Inferior parietal cortex (tissue), 1 donor: ENCODE measurements around the gene ALDH1L1.
"Not testable (repeated sequence)": the region's sequence is repeated elsewhere in the genome, so short reads cannot be mapped to it uniquely, and the experiment has no call there.

Source experiments
- DNase-seq: peaks from one replicate; pipeline ENCODE4 v3.0.0-alpha.2; 2016; ENCODE audit errors: extremely low spot score

Gene ALDH1L1

GRCh38 chr3:126083511-126083912 lies 96.9 kb downstream of the ALDH1L1 start:
- no peak for DNase-seq

DNA sequence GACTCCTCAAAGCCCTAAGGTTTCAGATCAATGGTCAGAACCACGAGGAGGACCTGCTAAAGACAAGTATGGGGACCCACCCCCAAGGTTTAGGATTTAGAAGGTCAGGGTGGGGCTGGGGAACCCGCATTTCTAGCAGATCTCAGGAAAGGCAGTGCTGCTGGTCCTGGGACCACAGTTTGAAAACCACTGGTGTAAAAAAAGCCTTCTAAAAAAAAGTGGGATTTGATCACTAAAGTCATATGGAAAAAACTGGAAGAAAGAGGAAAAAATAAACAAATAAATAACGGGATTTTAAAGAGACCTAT lies 97.3 kb downstream of the ALDH1L1 start:
- DNase-seq: no peak

GRCh38 chr3:126082362-126083137 lies 97.8 kb downstream of the ALDH1L1 start:
- no peak for DNase-seq

- no peak for DNase-seq
Measured at GRCh38 chr3:126081618-126082361, 98.6 kb downstream of the ALDH1L1 start.

DNA sequence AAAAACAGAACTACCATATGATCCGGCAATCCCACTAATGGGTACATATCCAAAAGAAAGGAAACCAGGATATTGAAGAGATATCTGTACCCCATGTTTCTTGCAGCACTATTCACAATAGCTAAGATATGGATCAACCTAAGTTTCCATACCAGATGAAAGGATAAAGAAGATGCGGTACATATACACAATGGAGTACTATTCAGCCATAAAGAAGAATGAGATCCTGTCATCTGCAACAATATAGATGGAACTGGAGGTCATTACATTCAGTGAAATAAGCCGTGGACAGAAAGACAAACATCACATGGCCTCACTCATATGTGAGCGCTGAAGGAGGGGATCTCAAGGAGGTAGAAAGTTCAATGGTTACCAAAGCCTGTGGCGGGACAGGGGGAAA lies 99.4 kb downstream of the ALDH1L1 start:
- no peak for DNase-seq

- no peak for DNase-seq
Measured at GRCh38 chr3:126078866-126079265, 101.5 kb downstream of the ALDH1L1 start.

GRCh38 chr3:126077754-126078153 lies 102.6 kb downstream of the ALDH1L1 start:
- DNase-seq: no peak

- DNase-seq: no peak
Measured at GRCh38 chr3:126076140-126076539, 104.2 kb downstream of the ALDH1L1 start.

DNA sequence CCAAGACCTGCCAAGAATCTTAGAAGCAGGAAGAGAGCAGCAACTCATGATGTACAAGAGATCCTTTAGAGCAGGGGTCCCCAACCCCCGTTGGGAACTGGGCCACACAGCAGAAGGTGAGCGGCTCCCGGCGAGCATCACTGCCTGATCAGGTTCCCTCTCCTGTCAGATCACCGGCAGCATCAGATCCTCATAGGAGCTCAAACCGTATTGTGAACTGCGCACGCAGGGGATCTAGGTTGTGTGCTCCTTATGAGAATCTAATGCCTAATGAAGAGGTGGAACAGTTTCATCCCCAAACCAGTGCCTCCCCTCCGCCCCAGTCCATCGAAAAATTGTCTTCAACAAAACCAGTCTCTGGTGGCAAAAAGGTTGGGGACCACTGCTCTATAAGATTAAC lies 110.2 kb downstream of the ALDH1L1 start:
- DNase-seq: no peak

GRCh38 chr3:126067959-126068358 lies 112.4 kb downstream of the ALDH1L1 start:
- no peak for DNase-seq

DNA sequence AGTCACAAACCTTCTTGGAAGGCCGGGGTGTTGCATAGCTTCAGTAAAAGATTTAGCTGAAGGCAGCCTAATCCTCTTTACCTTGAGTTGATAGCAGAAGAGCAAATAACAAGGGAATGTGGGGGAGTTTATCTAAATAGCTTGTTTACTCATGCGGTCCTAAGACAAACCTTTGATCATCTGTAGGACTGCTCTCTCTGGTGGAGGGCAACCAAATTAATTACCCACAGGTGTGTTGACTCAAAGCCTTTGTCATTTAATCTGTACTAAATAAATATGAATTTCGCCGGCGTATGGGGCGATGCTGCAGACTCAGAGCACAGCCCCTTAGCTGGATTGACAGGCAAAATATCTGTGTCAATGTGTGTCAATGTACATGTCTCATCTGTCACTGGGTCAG lies 113.7 kb downstream of the ALDH1L1 start:
- DNase-seq: not testable (repeated sequence)

- DNase-seq: no peak
Measured at GRCh38 chr3:126065876-126066275, 114.5 kb downstream of the ALDH1L1 start.

DNA sequence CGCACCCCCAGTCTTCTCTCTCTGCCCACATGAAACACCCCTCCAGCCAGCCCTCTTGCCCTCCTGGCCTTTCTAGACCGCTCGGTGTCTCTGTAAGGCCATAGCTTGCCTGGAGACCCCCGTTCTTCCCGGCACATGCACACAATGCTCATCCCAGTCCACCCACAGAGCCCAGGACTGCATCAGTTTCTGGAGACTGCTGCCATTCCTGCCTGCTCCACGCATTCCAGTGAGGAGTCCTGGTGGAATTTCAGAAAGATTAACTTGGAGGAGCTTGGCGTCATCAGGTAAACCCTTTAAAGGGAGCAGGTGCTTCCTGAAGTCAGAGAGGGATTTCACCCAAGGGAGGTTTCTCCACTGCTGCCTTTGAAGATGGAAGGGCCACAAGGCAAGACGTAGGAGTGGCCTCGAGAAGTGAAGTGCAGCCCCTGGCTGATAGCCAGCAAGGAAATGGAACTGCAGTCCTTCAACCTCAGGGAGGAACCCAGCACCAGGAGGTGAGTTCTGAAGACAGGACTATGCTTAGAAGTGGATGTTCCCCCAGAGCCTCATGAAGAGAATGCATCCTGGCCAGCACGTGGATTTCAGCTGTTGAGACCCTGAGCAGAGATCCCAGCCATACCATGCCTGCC lies 115.6 kb downstream of the ALDH1L1 start:
- no peak for DNase-seq

- no peak for DNase-seq
Measured at GRCh38 chr3:126063358-126063965, 116.9 kb downstream of the ALDH1L1 start.

- DNase-seq: no peak
Measured at GRCh38 chr3:126061301-126062032, 118.9 kb downstream of the ALDH1L1 start.

DNA sequence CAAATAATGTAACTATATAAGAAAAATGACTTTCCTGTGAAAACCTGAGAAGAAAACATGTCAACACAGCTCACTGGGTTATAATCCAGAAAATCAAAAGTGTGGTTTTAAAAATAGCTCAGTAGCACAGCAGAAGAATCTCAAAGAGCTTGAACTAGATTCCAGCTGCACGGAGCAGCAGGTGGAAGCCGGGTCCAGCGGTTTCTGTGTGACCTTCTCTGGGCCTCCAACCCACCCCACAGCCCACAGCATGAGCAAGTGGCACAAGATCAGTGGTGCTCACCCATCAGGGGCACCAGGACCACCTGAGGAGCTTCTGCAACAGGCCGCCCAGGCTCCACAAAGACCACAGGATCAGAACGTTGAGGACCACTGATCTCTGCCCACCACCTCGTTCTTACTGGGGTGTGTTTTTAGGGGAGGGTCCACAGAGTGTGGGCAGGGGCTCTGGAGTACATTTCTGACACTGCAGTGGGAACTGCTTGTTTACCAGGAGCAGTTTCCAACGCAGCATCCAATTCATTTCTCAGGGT lies 119.7 kb downstream of the ALDH1L1 start:
- no peak for DNase-seq

- DNase-seq: no peak
Measured at GRCh38 chr3:126058666-126059065, 121.7 kb downstream of the ALDH1L1 start.

- no peak for DNase-seq
Measured at GRCh38 chr3:126057936-126058335, 122.5 kb downstream of the ALDH1L1 start.

DNA sequence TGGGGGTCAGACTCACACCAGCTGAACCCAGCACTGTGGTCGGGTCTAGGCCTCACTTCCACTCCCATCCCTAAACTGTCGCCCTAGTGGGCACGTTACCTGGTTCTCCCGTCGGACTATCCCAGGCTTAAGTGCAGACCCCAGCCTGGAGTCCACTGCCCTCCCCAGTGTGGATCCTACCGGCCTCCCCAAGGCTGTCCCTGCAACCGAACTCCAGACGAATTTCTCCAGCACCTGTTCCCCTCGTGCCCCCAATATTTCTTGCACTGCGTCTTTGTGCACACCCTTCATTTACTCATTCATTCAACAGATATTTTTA lies 122.9 kb downstream of the ALDH1L1 start:
- no peak for DNase-seq

- DNase-seq: no peak
Measured at GRCh38 chr3:126056681-126057500, 123.5 kb downstream of the ALDH1L1 start.

DNA sequence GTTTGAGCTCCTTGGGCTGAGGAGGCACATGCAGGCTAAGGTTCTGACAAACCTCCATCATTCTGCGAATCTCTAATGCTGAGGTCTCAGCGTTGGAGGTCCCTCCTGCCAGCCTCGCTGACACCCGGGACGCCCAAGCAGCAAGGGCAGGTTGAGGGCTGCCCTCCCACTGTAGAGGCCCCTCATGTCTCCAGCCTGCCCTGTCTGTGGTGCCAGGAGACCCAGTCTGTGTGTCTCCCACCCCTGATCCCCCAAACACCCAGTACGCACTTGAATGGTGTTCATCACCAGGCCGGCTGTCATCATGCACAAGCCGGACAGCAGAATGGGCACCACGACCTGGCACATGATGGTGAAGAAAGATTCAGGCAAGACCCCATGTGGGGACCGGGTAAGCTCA lies 124.3 kb downstream of the ALDH1L1 start:
- no peak for DNase-seq
